Muscle layer of colon (tissue), 2 donors: ENCODE data around the gene DEFB125.

Experiments
- H3K27ac ChIP-seq: one replicate; pipeline ENCODE4 v1.7.0; 2013; ENCODE audit warnings: low read depth, mild to moderate bottlenecking, low read length, moderate library complexity
- H3K27me3 ChIP-seq, 2 donors: one replicate each; pipeline ENCODE4 v1.7.0; 2013; ENCODE audit warnings: low read length in 2 of 2, mild to moderate bottlenecking in 2 of 2; ENCODE audit not compliant: insufficient read depth in 2 of 2, control insufficient read depth in 1 of 2
- H3K36me3 ChIP-seq: one replicate; pipeline ENCODE4 v1.7.0; 2013; ENCODE audit warnings: mild to moderate bottlenecking, low read length; ENCODE audit not compliant: insufficient read depth
- H3K4me1 ChIP-seq: one replicate; pipeline ENCODE4 v1.7.0; 2013; ENCODE audit warnings: mild to moderate bottlenecking, low read length; ENCODE audit not compliant: insufficient read depth
- H3K4me3 ChIP-seq, 2 donors: one replicate each; pipeline ENCODE4 v1.7.0; 2013; ENCODE audit warnings: low read length in 2 of 2, low read depth in 1 of 2, mild to moderate bottlenecking in 1 of 2, moderate library complexity in 1 of 2
- H3K9ac ChIP-seq: one replicate; pipeline ENCODE4 v1.7.0; 2013; ENCODE audit warnings: low read length
- H3K9me3 ChIP-seq: one replicate; pipeline ENCODE4 v1.7.0; 2013; ENCODE audit warnings: mild to moderate bottlenecking, low read length
- donor health status: abdominal sarcoma.
- donor health status: Adenocarcinoma of cecum.

The DEFB125 gene

GRCh38 chr20:87401-87800 lies at the start of gene DEFB125:
TSS of gene DEFB125 (plus strand) at chr20:87672. CDS start at chr20:87710, 38 bp downstream.
- no peaks in the 10 kb centered on the region for H3K9me3 ChIP-seq
- H3K9ac ChIP-seq, result no peak within 1 kb of the TSS
- no peaks in the 10 kb centered on the region for H3K4me1 ChIP-seq
- H3K4me3 ChIP-seq, result no peak within 1 kb of the TSS
- H3K36me3 ChIP-seq, result no peaks in the 10 kb centered on the region
- H3K27ac ChIP-seq, result no peak within 1 kb of the TSS
- H3K27me3 ChIP-seq, result no peaks in the 10 kb centered on the region

GRCh38 chr20:60035-60918 lies 27.2 kb upstream of the DEFB125 start:
- H3K4me1 ChIP-seq, result no peaks in the 10 kb centered on the region
- H3K27me3 ChIP-seq, result no peaks in the 10 kb centered on the region
- H3K4me3 ChIP-seq, result no peak overlapping the region
- H3K36me3 ChIP-seq, result no peaks in the 10 kb centered on the region
- H3K27ac ChIP-seq, result no peak overlapping the region
- H3K9me3 ChIP-seq, result no peaks in the 10 kb centered on the region
- H3K9ac ChIP-seq, result no peak overlapping the region

GRCh38 chr20:61230-61629 lies 26.2 kb upstream of the DEFB125 start:
- H3K9me3 ChIP-seq, result no peaks in the 10 kb centered on the region
- H3K4me1 ChIP-seq, result no peaks in the 10 kb centered on the region
- no peaks in the 10 kb centered on the region for H3K36me3 ChIP-seq
- H3K9ac ChIP-seq, result no peak overlapping the region
- H3K4me3 ChIP-seq, result no peak overlapping the region
- no peaks in the 10 kb centered on the region for H3K27me3 ChIP-seq
- no peak overlapping the region for H3K27ac ChIP-seq

- Histone ChIP-seq H3K4me3 (no peak overlapping the region), H3K27me3 (no peaks in the 10 kb centered on the region), H3K36me3 (no peaks in the 10 kb centered on the region), H3K4me1 (no peaks in the 10 kb centered on the region), H3K9ac (no peak overlapping the region), H3K27ac (no peak overlapping the region), H3K9me3 (no peaks in the 10 kb centered on the region)
Observed at GRCh38 chr20:61757-62156, 25.7 kb upstream of the DEFB125 start.

GRCh38 chr20:62487-62886 lies 25.0 kb upstream of the DEFB125 start:
- H3K27ac ChIP-seq, result no peak overlapping the region
- H3K4me3 ChIP-seq, result no peak overlapping the region
- H3K9me3 ChIP-seq, result no peaks in the 10 kb centered on the region

GRCh38 chr20:64026-64603 lies 23.4 kb upstream of the DEFB125 start:
- no peaks in the 10 kb centered on the region for H3K9me3 ChIP-seq

More at GRCh38 chr20:62487-62886, 25.0 kb upstream of the DEFB125 start:
- H3K27me3 ChIP-seq, result peaks cover 0 to under 1% of the 10 kb centered on the region in 2 donors
- no peaks in the 10 kb centered on the region for H3K4me1 ChIP-seq
- H3K9ac ChIP-seq, result no peak overlapping the region
- no peaks in the 10 kb centered on the region for H3K36me3 ChIP-seq

GRCh38 chr20:64766-65322 lies 22.6 kb upstream of the DEFB125 start:
- H3K9me3 ChIP-seq, result no peaks in the 10 kb centered on the region
- H3K9ac ChIP-seq, result no peak overlapping the region
- no peaks in the 10 kb centered on the region for H3K4me1 ChIP-seq
- H3K36me3 ChIP-seq, result no peaks in the 10 kb centered on the region
- no peak overlapping the region for H3K27ac ChIP-seq
- peaks cover 0 to 5% of the 10 kb centered on the region in 2 donors for H3K27me3 ChIP-seq
- H3K4me3 ChIP-seq, result no peak overlapping the region

More at GRCh38 chr20:64026-64603, 23.4 kb upstream of the DEFB125 start:
- no peaks in the 10 kb centered on the region for H3K4me1 ChIP-seq
- H3K4me3 ChIP-seq, result no peak overlapping the region
- no peak overlapping the region for H3K27ac ChIP-seq
- H3K9ac ChIP-seq, result no peak overlapping the region
- H3K36me3 ChIP-seq, result no peaks in the 10 kb centered on the region
- peaks cover 0 to 5% of the 10 kb centered on the region in 2 donors for H3K27me3 ChIP-seq

- H3K36me3 ChIP-seq, result no peaks in the 10 kb centered on the region
- H3K27me3 ChIP-seq, result no peaks in the 10 kb centered on the region
- no peak overlapping the region for H3K27ac ChIP-seq
- H3K4me1 ChIP-seq, result no peaks in the 10 kb centered on the region
- H3K9ac ChIP-seq, result no peak overlapping the region
- H3K9me3 ChIP-seq, result no peaks in the 10 kb centered on the region
- H3K4me3 ChIP-seq, result no peak overlapping the region
Observed at GRCh38 chr20:77231-77630, 10.2 kb upstream of the DEFB125 start.

GRCh38 chr20:78338-78737 lies 9.1 kb upstream of the DEFB125 start:
- H3K27ac ChIP-seq, result no peak overlapping the region
- no peak overlapping the region for H3K9ac ChIP-seq
- no peaks in the 10 kb centered on the region for H3K9me3 ChIP-seq
- no peaks in the 10 kb centered on the region for H3K27me3 ChIP-seq
- no peak overlapping the region for H3K4me3 ChIP-seq
- H3K4me1 ChIP-seq, result no peaks in the 10 kb centered on the region
- no peaks in the 10 kb centered on the region for H3K36me3 ChIP-seq

GRCh38 chr20:79565-79964 lies 7.9 kb upstream of the DEFB125 start:
- H3K9me3 ChIP-seq, result no peaks in the 10 kb centered on the region
- H3K4me1 ChIP-seq, result no peaks in the 10 kb centered on the region
- H3K36me3 ChIP-seq, result no peaks in the 10 kb centered on the region
- no peaks in the 10 kb centered on the region for H3K27me3 ChIP-seq
- no peak overlapping the region for H3K9ac ChIP-seq
- H3K4me3 ChIP-seq, result no peak overlapping the region
- H3K27ac ChIP-seq, result no peak overlapping the region

- Histone ChIP-seq H3K9ac (no peak overlapping the region), H3K9me3 (no peaks in the 10 kb centered on the region), H3K4me1 (no peaks in the 10 kb centered on the region), H3K36me3 (no peaks in the 10 kb centered on the region), H3K4me3 (no peak overlapping the region), H3K27me3 (no peaks in the 10 kb centered on the region), H3K27ac (no peak overlapping the region)
Observed at GRCh38 chr20:90651-91050, 3.2 kb downstream of the DEFB125 start.
